Astrocyte (in vitro differentiated cells and primary cell): ENCODE measurements around the gene COG5. TPM values are rescaled to one million over a fixed set of nuclear protein-coding genes. Genes with fewer than 3 reads are reported as not detected.

Experiments used
- DNase-seq: peaks from one replicate; pipeline ENCODE4 v3.0.0-alpha.2; 2010; ENCODE audit warnings: low read depth
- FAIRE-seq: peaks from 2 replicates; lab custom pipeline; 2011; peaks lifted over from hg19 to GRCh38; lab: Jason Lieb, UNC
- H2AFZ ChIP-seq: 2 replicates; pipeline ENCODE4 v1.6.0; 2012; ENCODE audit warnings: low read depth, low read length, inconsistent platforms
- H3K27ac ChIP-seq: 2 replicates; pipeline ENCODE4 v1.5.1; 2011; ENCODE audit warnings: low read depth, low read length, inconsistent platforms
- H3K27me3 ChIP-seq: 2 replicates; pipeline ENCODE4 v1.6.0; 2011; ENCODE audit warnings: low read length, inconsistent platforms; ENCODE audit not compliant: insufficient read depth
- H3K36me3 ChIP-seq: 2 replicates; pipeline ENCODE4 v1.5.1; 2011; ENCODE audit warnings: low read length, inconsistent platforms; ENCODE audit not compliant: insufficient read depth
- H3K4me1 ChIP-seq: 2 replicates; pipeline ENCODE4 v1.5.1; 2011; ENCODE audit warnings: low read length, inconsistent platforms; ENCODE audit not compliant: insufficient read depth
- H3K4me2 ChIP-seq: 2 replicates; pipeline ENCODE4 v1.6.0; 2012; ENCODE audit warnings: low read length, inconsistent platforms
- H3K4me3 ChIP-seq: 2 replicates; pipeline ENCODE4 v1.5.1; 2011; ENCODE audit warnings: low read depth, mild to moderate bottlenecking, low read length, inconsistent platforms; ENCODE audit not compliant: insufficient read depth
- H3K79me2 ChIP-seq: 2 replicates; pipeline ENCODE4 v1.6.0; 2012; ENCODE audit warnings: mild to moderate bottlenecking, low read length, inconsistent platforms; ENCODE audit not compliant: insufficient read depth
- H3K9ac ChIP-seq: 2 replicates; pipeline ENCODE4 v1.6.0; 2012; ENCODE audit warnings: mild to moderate bottlenecking, low read length, inconsistent platforms
- H3K9me3 ChIP-seq: 2 replicates; pipeline ENCODE4 v1.5.1; 2012; ENCODE audit warnings: low read depth, mild to moderate bottlenecking, low read length, inconsistent platforms; ENCODE audit not compliant: insufficient read depth
- H4K20me1 ChIP-seq: 2 replicates; pipeline ENCODE4 v1.6.0; 2012; ENCODE audit warnings: low read length, inconsistent platforms; ENCODE audit not compliant: insufficient read depth
- H3K27ac Mint-ChIP-seq: one replicate; pipeline ENCODE4 v1.8.0; 2021; ENCODE audit warnings: mild to moderate bottlenecking, mixed read lengths; ENCODE audit not compliant: unreplicated experiment
- H3K27me3 Mint-ChIP-seq: one replicate; pipeline ENCODE4 v1.8.0; 2021; ENCODE audit warnings: low read depth, mixed read lengths; ENCODE audit not compliant: unreplicated experiment
- H3K36me3 Mint-ChIP-seq: one replicate; pipeline ENCODE4 v1.8.0; 2021; ENCODE audit warnings: low read depth, mixed read lengths; ENCODE audit not compliant: unreplicated experiment
- H3K4me1 Mint-ChIP-seq: one replicate; pipeline ENCODE4 v1.8.0; 2021; ENCODE audit warnings: low read depth, mixed read lengths; ENCODE audit not compliant: unreplicated experiment
- H3K4me3 Mint-ChIP-seq: one replicate; pipeline ENCODE4 v1.8.0; 2021; ENCODE audit warnings: mild to moderate bottlenecking, moderate library complexity, mixed read lengths; ENCODE audit not compliant: unreplicated experiment
- H3K9me3 Mint-ChIP-seq: one replicate; pipeline ENCODE4 v1.8.0; 2021; ENCODE audit warnings: mild to moderate bottlenecking, mixed read lengths; ENCODE audit not compliant: unreplicated experiment
- CTCF ChIP-seq: IDR thresholded peaks from 2 replicates; pipeline ENCODE4 v1.5.1; 2011; ENCODE audit warnings: low read depth, mild to moderate bottlenecking, inconsistent platforms, low read length, moderate library complexity; ENCODE audit not compliant: insufficient read depth
- EZH2 ChIP-seq: IDR thresholded peaks from 2 replicates; pipeline ENCODE4 v1.6.1; 2012; ENCODE audit warnings: mild to moderate bottlenecking, low read length, inconsistent platforms; ENCODE audit not compliant: insufficient read depth
- total RNA-seq: library from RNA; stranded (reverse); gene quantifications from 2 replicates; pipeline ENCODE4 v1.2.1, GENCODE V29; 2021

Gene COG5
- total RNA-seq, 1 donor from 2014 or later, result 57.1 TPM

GRCh38 chr7:107219563-107220244, 344.0 kb downstream of the COG5 start:
- Mint-ChIP-seq H3K27me3 (no peaks in the 10 kb centered on the region), H3K4me1 (peaks cover 3% of the 10 kb centered on the region), H3K27ac (no peak overlapping the region), H3K36me3 (peaks cover 9% of the 10 kb centered on the region), H3K9me3 (peaks cover 4% of the 10 kb centered on the region), H3K4me3 (no peak overlapping the region)
- H3K36me3 ChIP-seq, result no peaks in the 10 kb centered on the region
- H3K4me1 ChIP-seq, result no peaks in the 10 kb centered on the region
- no peaks in the 10 kb centered on the region for H3K9me3 ChIP-seq
- no peak overlapping the region for H3K9ac ChIP-seq
- no peaks in the 10 kb centered on the region for H3K79me2 ChIP-seq
- no peak overlapping the region for H2AFZ ChIP-seq
- TF ChIP-seq CTCF (no peak), EZH2 (no peak)
- no peak overlapping the region for H3K4me3 ChIP-seq
- no peak overlapping the region for H3K4me2 ChIP-seq
- no peaks in the 10 kb centered on the region for H4K20me1 ChIP-seq
- DNase-seq (no peak), FAIRE-seq (no peak)
- no peaks in the 10 kb centered on the region for H3K27me3 ChIP-seq
- no peak overlapping the region for H3K27ac ChIP-seq

- Mint-ChIP-seq H3K4me3 (no peak overlapping the region), H3K27ac (no peak overlapping the region), H3K27me3 (no peaks in the 10 kb centered on the region), H3K9me3 (peaks cover 4% of the 10 kb centered on the region), H3K36me3 (peaks cover 13% of the 10 kb centered on the region), H3K4me1 (no peaks in the 10 kb centered on the region)
- Histone ChIP-seq H3K36me3 (no peaks in the 10 kb centered on the region), H2AFZ (no peak overlapping the region), H3K4me2 (no peak overlapping the region), H3K9me3 (no peaks in the 10 kb centered on the region), H3K9ac (no peak overlapping the region), H3K27ac (no peak overlapping the region), H3K27me3 (no peaks in the 10 kb centered on the region), H3K79me2 (no peaks in the 10 kb centered on the region), H4K20me1 (no peaks in the 10 kb centered on the region), H3K4me1 (no peaks in the 10 kb centered on the region), H3K4me3 (no peak overlapping the region)
- FAIRE-seq (no peak), DNase-seq (no peak)
- no peak for TF ChIP-seq EZH2
Observed at GRCh38 chr7:107213945-107214344, 349.8 kb downstream of the COG5 start.

- no peaks in the 10 kb centered on the region for H3K9me3 ChIP-seq
- H3K9ac ChIP-seq, result no peak overlapping the region
- H3K27me3 ChIP-seq, result no peaks in the 10 kb centered on the region
- H2AFZ ChIP-seq, result no peak overlapping the region
- no peaks in the 10 kb centered on the region for H3K79me2 ChIP-seq
- Mint-ChIP-seq H3K9me3 (peaks cover 4% of the 10 kb centered on the region), H3K27ac (no peak overlapping the region), H3K36me3 (peaks cover 13% of the 10 kb centered on the region), H3K27me3 (no peaks in the 10 kb centered on the region), H3K4me1 (peaks cover 2% of the 10 kb centered on the region), H3K4me3 (no peak overlapping the region)
- H3K27ac ChIP-seq, result no peak overlapping the region
- no peaks in the 10 kb centered on the region for H4K20me1 ChIP-seq
- H3K4me3 ChIP-seq, result no peak overlapping the region
- TF ChIP-seq EZH2 (no peak), CTCF (no peak)
- no peak for FAIRE-seq
- no peaks in the 10 kb centered on the region for H3K36me3 ChIP-seq
- H3K4me1 ChIP-seq, result no peaks in the 10 kb centered on the region
- no peak for DNase-seq
- no peak overlapping the region for H3K4me2 ChIP-seq
Observed at GRCh38 chr7:107213193-107213788, 350.4 kb downstream of the COG5 start.
